SK-N-SH (cell line): ENCODE data around the gene BRINP1. TPM values are rescaled to one million over a fixed set of nuclear protein-coding genes. Genes with fewer than 3 reads are reported as not detected.
A peak's percentile ranks its signal among the peaks of the same experiment; 100 is the strongest.

Source experiments
- CTCF ChIA-PET: fragments of 300-600, 350-600 bp; formaldehyde crosslinking; extraction: SDS; loops from one replicate; lab custom pipeline; 2021; lab: Yijun Ruan, JAX
- POLR2A ChIA-PET: fragments of 350-600 bp; sonication (Branson Sonifier 250); formaldehyde crosslinking; extraction: SDS; loops from one replicate; lab custom pipeline; 2020; ENCODE audit warnings: antibody characterized with exemption, inconsistent platforms; lab: Yijun Ruan, JAX
- DNase-seq: peaks from one replicate; pipeline ENCODE4 v3.0.0; 2012
- H2AFZ ChIP-seq: fragments of 200-600 bp; sonication (generic); 2 replicates; pipeline ENCODE4 v1.8.1; 2016; ENCODE audit warnings: antibody characterized with exemption, mild to moderate bottlenecking, low read depth
- H3F3A ChIP-seq: fragments of 200-600 bp; sonication (generic); replicated peaks from 2 replicates; pipeline ENCODE3; 2016; ENCODE audit warnings: antibody characterized with exemption, mild to moderate bottlenecking; ENCODE audit not compliant: insufficient read depth
- H3K27ac ChIP-seq, 2 experiments: fragments of 200-500 bp in 1 of 2; fragments of 200-600 bp in 1 of 2; sonication (Bioruptor generic) in 1 of 2; sonication (generic), shearing (Covaris generic) in 1 of 2; 2 replicates each; pipeline versions ENCODE4 v1.5.1 to v1.6.1; 2014 to 2016; ENCODE audit warnings: low read depth in 2 of 2, inconsistent platforms in 1 of 2, low read length in 1 of 2, mild to moderate bottlenecking in 1 of 2, mixed read lengths in 1 of 2
- H3K27me3 ChIP-seq: fragments of 200-600 bp; sonication (generic), shearing (Covaris generic); 2 replicates; pipeline ENCODE4 v1.6.1; 2016; ENCODE audit warnings: mixed run types; ENCODE audit not compliant: insufficient read depth
- H3K36me3 ChIP-seq, 2 experiments: fragments of 200-500 bp in 1 of 2; fragments of 200-600 bp in 1 of 2; sonication (Bioruptor generic) in 1 of 2; sonication (generic) in 1 of 2; replicated peaks in 1 of 2; 2 replicates each; pipeline versions ENCODE3 to v1.5.1; 2014 to 2016; ENCODE audit warnings: low read length in 1 of 2, mild to moderate bottlenecking in 1 of 2; ENCODE audit not compliant: insufficient read depth in 2 of 2, control insufficient read depth in 1 of 2
- H3K4me1 ChIP-seq, 2 experiments: fragments of 200-500 bp in 1 of 2; fragments of 200-600 bp in 1 of 2; sonication (Bioruptor generic) in 1 of 2; sonication (generic), shearing (Covaris generic) in 1 of 2; 2 replicates each; pipeline versions ENCODE4 v1.5.1 to v1.6.1; 2014 to 2016; ENCODE audit warnings: low read depth in 1 of 2, low read length in 1 of 2, mixed run types in 1 of 2; ENCODE audit not compliant: insufficient read depth in 2 of 2, control insufficient read depth in 1 of 2
- H3K4me2 ChIP-seq: fragments of 200-600 bp; sonication (generic), shearing (Covaris generic); 2 replicates; pipeline ENCODE4 v1.6.1; 2017; ENCODE audit warnings: mixed run types
- H3K4me3 ChIP-seq, 2 experiments: fragments of 200-500 bp in 1 of 2; fragments of 200-600 bp in 1 of 2; sonication (Bioruptor generic) in 1 of 2; sonication (generic), shearing (Covaris generic) in 1 of 2; 2 replicates each; pipeline versions ENCODE4 v1.5.1 to v1.8.1; 2014 to 2016; ENCODE audit warnings: low read depth in 2 of 2, inconsistent platforms in 1 of 2, low read length in 1 of 2, mild to moderate bottlenecking in 1 of 2, mixed read lengths in 1 of 2, moderate library complexity in 1 of 2
- H3K79me2 ChIP-seq: fragments of 200-600 bp; sonication (generic); 2 replicates; pipeline ENCODE4 v1.8.1; 2017; ENCODE audit warnings: mild to moderate bottlenecking; ENCODE audit not compliant: insufficient read depth
- H3K9ac ChIP-seq: fragments of 200-600 bp; sonication (generic); 2 replicates; pipeline ENCODE4 v1.6.1; 2017; ENCODE audit warnings: mixed run types
- H3K9me2 ChIP-seq: fragments of 200-600 bp; sonication (generic); 2 replicates; pipeline ENCODE4 v1.6.1; 2017; ENCODE audit warnings: mixed run types
- H3K9me3 ChIP-seq: fragments of 200-600 bp; sonication (generic); 2 replicates; pipeline ENCODE4 v1.6.1; 2017; ENCODE audit warnings: mixed run types, mild to moderate bottlenecking, moderate library complexity
- H4K20me1 ChIP-seq: fragments of 200-600 bp; sonication (generic); 2 replicates; pipeline ENCODE4 v1.6.1; 2017; ENCODE audit warnings: mild to moderate bottlenecking, mixed run types; ENCODE audit not compliant: insufficient read depth
- CHD2 ChIP-seq: fragments of 150-350 bp; IDR thresholded peaks from 2 replicates; pipeline ENCODE4 v1.6.1; 2018; ENCODE audit warnings: low read length; ENCODE audit not compliant: partially characterized antibody
- ELF1 ChIP-seq: IDR thresholded peaks from 2 replicates; pipeline ENCODE4 v1.4.0; 2012
- EP300 ChIP-seq, 2 experiments: IDR thresholded peaks; 2 replicates each; pipeline versions ENCODE4 v1.4.0 to v1.6.1; 2012; ENCODE audit warnings: borderline replicate concordance in 1 of 2, low read depth in 1 of 2, low read length in 1 of 2
- FOXJ3 ChIP-seq: sonication (generic); formaldehyde crosslinking; IDR thresholded peaks from 2 replicates; pipeline ENCODE4 v1.5.1; 2020; ENCODE audit warnings: mild to moderate bottlenecking, missing genetic modification reagents
- FOXM1 ChIP-seq: IDR thresholded peaks from 2 replicates; pipeline ENCODE4 v1.4.0; 2012; ENCODE audit warnings: low read depth, mild to moderate bottlenecking
- GABPA ChIP-seq: IDR thresholded peaks from 2 replicates; pipeline ENCODE4 v1.4.0; 2012; ENCODE audit warnings: low read depth, mild to moderate bottlenecking
- GATA2 ChIP-seq: sonication (generic); formaldehyde crosslinking; IDR thresholded peaks from 2 replicates; pipeline ENCODE4 v1.5.0; 2020; ENCODE audit warnings: mild to moderate bottlenecking, missing genetic modification reagents
- JUND ChIP-seq: IDR thresholded peaks from 2 replicates; pipeline ENCODE4 v1.4.0; 2012
- MAX ChIP-seq: IDR thresholded peaks from 2 replicates; pipeline ENCODE4 v1.4.0; 2012; ENCODE audit warnings: low read depth
- MEF2A ChIP-seq: IDR thresholded peaks from 2 replicates; pipeline ENCODE4 v1.4.0; 2012; ENCODE audit warnings: low read depth, borderline replicate concordance
- MXI1 ChIP-seq: IDR thresholded peaks from 2 replicates; pipeline ENCODE4 v1.6.1; 2012; ENCODE audit warnings: mild to moderate bottlenecking, low read depth, low read length, improper control_type of control experiment
- NFIC ChIP-seq: IDR thresholded peaks from 2 replicates; pipeline ENCODE4 v1.4.0; 2012; ENCODE audit warnings: borderline replicate concordance
- NRF1 ChIP-seq: IDR thresholded peaks from 2 replicates; pipeline ENCODE4 v1.6.1; 2012; ENCODE audit warnings: low read depth, mild to moderate bottlenecking, low read length
- REST ChIP-seq: IDR thresholded peaks from 2 replicates; pipeline ENCODE4 v1.6.1; 2012; ENCODE audit warnings: mild to moderate bottlenecking, low read depth, low read length, moderate library complexity
- RXRA ChIP-seq: IDR thresholded peaks from 2 replicates; pipeline ENCODE4 v1.4.0; 2012; ENCODE audit warnings: low read depth, mild to moderate bottlenecking, borderline replicate concordance
- SIN3A ChIP-seq: IDR thresholded peaks from 2 replicates; pipeline ENCODE4 v1.6.1; 2012; ENCODE audit warnings: low read depth, mild to moderate bottlenecking, low read length, moderate library complexity, borderline replicate concordance
- SMC3 ChIP-seq: IDR thresholded peaks from 2 replicates; pipeline ENCODE4 v1.6.1; 2012; ENCODE audit warnings: low read depth, low read length, improper control_type of control experiment
- USF2 ChIP-seq: fragments of 150-350 bp; IDR thresholded peaks from 2 replicates; pipeline ENCODE4 v1.6.1; 2017; ENCODE audit warnings: antibody characterized with exemption, low read length, low read depth, borderline replicate concordance
- WGBS: methylation state at CpG from one replicate; pipeline ENCODE4 v1.1.6; 2017; ENCODE audit warnings: low lambda C conversion rate; 5-methylcytosine and 5-hydroxymethylcytosine counted together
- polyA plus RNA-seq, 3 experiments: library from polyadenylated mRNA; depleted of rRNA; stranded (reverse); fragments of >200 nt; gene quantifications; 2 replicates each; pipeline ENCODE4 v1.2.3, GENCODE V29; 2012

Gene BRINP1
- polyA plus RNA-seq, 1 of the 3 experiments (the other 2 are of a cell fraction), result 0.41 TPM

- Histone ChIP-seq H3K27ac (no peak overlapping the region), H2AFZ (no peak overlapping the region), H3F3A (no peaks in the 10 kb centered on the region), H3K4me1 (no peaks in the 10 kb centered on the region), H3K4me2 (no peak overlapping the region), H3K27me3 (no peaks in the 10 kb centered on the region), H3K9me2 (no peaks in the 10 kb centered on the region), H4K20me1 (no peaks in the 10 kb centered on the region), H3K4me3 (no peak overlapping the region), H3K9me3 (no peaks in the 10 kb centered on the region), H3K79me2 (no peaks in the 10 kb centered on the region), H3K36me3 (no peaks in the 10 kb centered on the region), H3K9ac (no peak overlapping the region)
- ChIA-PET CTCF (no interaction called here), POLR2A (no interaction called here)
- 38% methylated on average over 2 of the region's 2 CpGs for WGBS
- no peak for DNase-seq
- TF ChIP-seq EP300 (IDR thresholded peaks at IDR 0.05; ENCODE audit: borderline replicate concordance in 1 of 2, low read depth in 1 of 2, low read length in 1 of 2), result no peak
- TF ChIP-seq USF2, result no peak
- TF ChIP-seq FOXM1, result no peak
- TF ChIP-seq CHD2, result no peak
- no peak for TF ChIP-seq JUND
- no peak for TF ChIP-seq NRF1
- no peak for TF ChIP-seq REST
- no peak for TF ChIP-seq SIN3A
- no peak for TF ChIP-seq NFIC
- no peak for TF ChIP-seq RXRA
- no peak for TF ChIP-seq SMC3
- no peak for TF ChIP-seq MXI1
- no peak for TF ChIP-seq MEF2A
- no peak for TF ChIP-seq FOXJ3 (CRISPR knock-in tag)
- no peak for TF ChIP-seq GABPA
- no peak for TF ChIP-seq MAX
These were observed 231.8 kb downstream of the BRINP1 start for GRCh38 chr9:119137479-119137878.

- no peak overlapping the region for H3K4me2 ChIP-seq
- H2AFZ ChIP-seq, result no peak overlapping the region
- no peaks in the 10 kb centered on the region for H3K9me3 ChIP-seq
- ChIA-PET POLR2A (no interaction called here), CTCF (no interaction called here)
- H4K20me1 ChIP-seq, result no peaks in the 10 kb centered on the region
- 17% methylated on average over 2 of the region's 2 CpGs for WGBS
- H3K4me3 ChIP-seq, result no peak overlapping the region
- H3K4me1 ChIP-seq, result no peaks in the 10 kb centered on the region; a peak in 1 of 4 replicates
- H3F3A ChIP-seq, result no peaks in the 10 kb centered on the region
- no peak for TF ChIP-seq SMC3
- peak; percentile 36 for TF ChIP-seq GATA2 (CRISPR knock-in tag)
- TF ChIP-seq ELF1, result no peak
- DNase-seq, result peak; percentile 5
- H3K9me2 ChIP-seq, result no peaks in the 10 kb centered on the region
- H3K9ac ChIP-seq, result no peak overlapping the region
- H3K27ac ChIP-seq, result peak overlapping the region in 1 of 2 experiments; percentile 28; a peak in 1 of 4 replicates
- H3K79me2 ChIP-seq, result no peaks in the 10 kb centered on the region
- no peaks in the 10 kb centered on the region for H3K27me3 ChIP-seq
- H3K36me3 ChIP-seq, result no peaks in the 10 kb centered on the region
These were observed 243.2 kb downstream of the BRINP1 start for GRCh38 chr9:119126040-119126439.
